GM21529 (cell line): Measurements from ENCODE around the gene BCL2L13.

Experiments used
- ATAC-seq: cut with Tn5 transposase; IDR thresholded peaks from one replicate; pipeline ENCODE4 v1.9.1; 2021; ENCODE audit not compliant: unreplicated experiment

The BCL2L13 gene

DNA sequence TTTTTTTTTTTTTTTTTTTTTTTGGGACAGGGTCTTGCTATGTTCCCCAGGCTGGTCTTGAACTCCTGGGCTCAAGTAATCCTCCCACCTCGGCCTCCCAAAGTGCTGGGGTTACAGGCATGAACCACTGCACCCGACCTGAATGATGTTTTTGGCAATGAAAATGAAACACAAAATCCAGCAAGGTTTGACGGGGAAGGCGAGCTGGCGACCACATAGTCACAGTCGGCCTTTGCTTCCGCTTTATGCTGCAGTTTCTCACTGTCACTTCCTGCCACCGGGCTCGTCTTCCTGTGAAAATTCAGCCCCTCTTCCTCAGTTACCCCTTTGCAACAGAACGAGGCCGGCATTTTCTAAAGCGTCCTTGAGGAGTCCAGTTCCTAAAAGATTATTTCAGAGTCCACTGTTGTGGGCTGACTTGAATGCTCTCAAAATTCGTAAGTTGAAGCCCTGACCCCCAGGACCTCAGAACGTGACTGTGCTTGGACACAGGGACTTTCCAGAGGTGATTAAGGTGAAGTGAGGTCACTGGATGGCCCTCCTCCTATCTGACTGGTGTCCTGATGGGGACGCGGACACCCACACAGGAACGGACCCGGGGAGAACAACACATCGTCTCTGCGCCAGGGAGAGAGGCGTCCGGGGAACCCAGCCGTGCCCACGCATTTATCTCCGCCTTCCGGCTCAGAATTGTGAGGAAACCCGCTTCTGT is 138.6 kb downstream of the BCL2L13 start:
- peak; percentile 33 for ATAC-seq

DNA sequence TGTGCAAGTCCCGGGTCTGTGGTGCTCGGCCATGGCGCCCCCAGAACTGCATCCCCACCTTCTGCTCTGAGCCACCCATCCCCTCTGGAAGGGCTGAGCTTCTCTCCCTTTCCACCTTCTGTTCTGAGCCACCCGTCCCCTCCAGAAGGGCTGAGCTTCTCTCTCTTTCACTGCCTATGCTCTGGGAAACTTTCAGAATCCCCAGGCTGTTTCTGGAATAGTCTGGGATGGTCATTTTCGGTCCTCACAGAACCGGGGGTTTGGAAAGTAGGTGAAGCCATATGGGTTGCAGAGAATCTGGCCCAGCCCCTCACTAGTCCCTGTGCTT is 139.1 kb downstream of the BCL2L13 start:
- no peak for ATAC-seq

DNA sequence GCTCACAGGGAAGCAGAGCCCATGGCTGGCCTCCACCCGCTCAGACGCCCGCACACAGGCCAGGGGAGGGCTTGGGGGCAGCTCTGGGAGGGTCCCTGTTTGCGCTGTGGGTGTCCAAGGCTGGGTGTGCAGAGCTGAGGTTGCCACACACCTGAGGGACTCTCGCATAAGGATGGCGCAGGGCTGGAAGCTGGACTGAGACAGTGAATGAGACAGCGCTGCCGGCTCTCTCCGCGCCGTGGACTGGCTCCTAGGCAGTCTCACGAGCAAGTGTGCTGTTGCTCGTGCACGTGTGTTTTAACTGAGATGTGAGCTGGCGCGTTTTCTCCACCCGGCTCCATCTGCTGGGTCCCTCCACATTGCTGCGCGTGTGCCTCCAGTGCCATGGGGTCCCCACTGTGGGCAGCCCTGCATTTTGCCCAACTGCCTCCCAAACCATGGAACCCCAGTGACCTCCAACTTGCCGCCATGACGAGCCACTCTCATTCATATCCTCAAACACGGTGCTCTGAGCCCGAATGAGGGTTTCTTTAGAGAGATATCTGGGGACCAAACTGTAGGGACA is 139.9 kb downstream of the BCL2L13 start:
- ATAC-seq = no peak

DNA sequence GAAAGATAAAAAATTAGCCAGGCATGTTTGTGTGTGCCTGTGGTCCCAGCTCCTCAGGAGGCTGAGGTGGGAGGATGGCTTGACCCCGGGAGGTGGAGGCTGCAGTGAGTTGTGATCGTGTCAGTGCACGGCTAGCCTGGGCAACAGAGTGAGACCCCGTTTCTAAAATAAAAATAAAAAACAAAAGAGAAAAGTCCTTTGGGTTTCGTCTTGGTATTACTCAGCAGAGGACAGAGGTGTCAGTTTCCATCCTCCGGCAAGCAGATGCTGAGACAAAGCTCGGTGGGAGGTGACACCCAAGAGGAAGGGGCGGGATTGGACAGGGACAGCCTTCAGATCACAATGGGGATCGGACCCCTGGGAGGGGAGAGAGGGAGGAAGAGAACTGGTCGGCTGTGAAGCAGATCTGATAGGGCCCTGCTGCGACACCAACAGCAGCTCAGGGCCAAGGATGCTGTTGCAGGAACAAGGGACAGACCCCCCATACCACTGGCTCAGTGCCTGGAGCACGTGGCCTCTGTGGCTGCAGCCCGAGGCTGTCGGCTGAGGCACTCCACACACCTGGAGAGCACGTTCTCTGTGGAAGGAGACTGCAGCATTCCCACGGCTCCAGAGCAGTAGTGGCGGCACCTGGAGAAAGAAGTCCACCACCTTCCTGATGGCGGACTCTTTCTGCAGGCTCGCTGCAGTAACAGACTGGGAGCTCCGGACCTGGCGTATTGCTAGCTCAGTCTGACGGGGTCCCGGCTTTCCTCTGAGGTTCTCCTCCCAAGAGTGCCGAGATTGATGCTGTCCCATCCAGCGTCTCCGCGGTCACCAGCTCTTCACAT is 140.9 kb downstream of the BCL2L13 start:
- ATAC-seq = no peak

DNA sequence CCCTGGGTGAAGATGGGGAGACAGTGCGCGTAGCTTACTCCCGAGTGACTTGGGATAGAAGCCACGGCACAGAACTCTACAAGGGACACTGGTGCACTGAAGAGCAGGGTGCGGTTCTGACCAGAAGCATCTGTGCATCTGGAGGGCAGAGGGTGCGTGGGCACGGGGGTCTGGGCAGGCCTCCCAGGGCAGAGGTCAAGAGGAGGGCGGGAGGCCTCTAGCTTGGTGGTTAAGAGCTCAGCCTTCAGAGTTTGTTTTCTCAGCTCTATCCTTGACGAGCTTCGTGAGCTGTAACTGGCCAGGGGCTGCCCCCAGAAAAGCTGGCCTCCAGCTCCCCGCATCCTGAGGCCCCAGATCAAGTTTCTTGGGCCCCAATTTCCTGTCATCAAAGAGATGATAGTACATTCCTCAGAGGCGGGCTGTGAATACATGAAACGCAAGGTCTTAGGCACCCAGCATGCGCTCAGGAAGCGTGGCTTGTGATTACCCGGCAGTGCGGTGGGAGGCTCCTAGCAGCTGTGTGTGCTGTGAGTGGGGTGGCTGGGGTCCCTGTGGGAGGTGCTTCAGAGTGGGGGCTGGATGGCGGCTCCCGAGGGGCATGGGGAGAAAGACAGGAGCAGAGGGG is 141.7 kb downstream of the BCL2L13 start:
- ATAC-seq = no peak
